IPS DF 4.7 (cell line): ENCODE data around the gene EP300.
"Not testable (repeated sequence)": the region's sequence is repeated elsewhere in the genome, so short reads cannot be mapped to it uniquely, and the experiment has no call there.

Experiments
- DNase-seq: peaks from one replicate; pipeline ENCODE4 v3.0.0-alpha.2; 2013; ENCODE audit warnings: low spot score; ENCODE audit errors: extremely low read depth

The EP300 gene

DNA sequence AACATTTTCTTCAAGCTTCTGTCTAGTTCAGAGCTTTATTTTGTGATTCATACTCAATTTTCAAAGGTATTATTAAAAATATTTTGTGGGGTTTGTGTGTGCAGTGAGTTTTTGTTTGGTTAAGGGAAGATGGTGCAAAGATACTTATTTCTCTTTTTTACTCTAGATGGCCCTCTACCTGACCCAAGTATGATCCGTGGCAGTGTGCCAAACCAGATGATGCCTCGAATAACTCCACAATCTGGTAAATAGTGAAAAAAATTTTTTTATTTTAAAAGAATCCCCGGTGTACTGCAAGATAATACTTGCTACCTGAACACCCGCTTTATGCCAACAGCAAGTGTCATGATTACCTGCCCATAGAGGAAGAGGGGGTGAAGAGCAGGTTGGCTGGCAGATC is 54.2 kb downstream of the EP300 start:
- no peak for DNase-seq

- DNase-seq, result no peak
These were observed 55.3 kb downstream of the EP300 start for GRCh38 chr22:41147722-41148121.

GRCh38 chr22:41152902-41153301 is 60.5 kb downstream of the EP300 start:
- no peak for DNase-seq

DNA sequence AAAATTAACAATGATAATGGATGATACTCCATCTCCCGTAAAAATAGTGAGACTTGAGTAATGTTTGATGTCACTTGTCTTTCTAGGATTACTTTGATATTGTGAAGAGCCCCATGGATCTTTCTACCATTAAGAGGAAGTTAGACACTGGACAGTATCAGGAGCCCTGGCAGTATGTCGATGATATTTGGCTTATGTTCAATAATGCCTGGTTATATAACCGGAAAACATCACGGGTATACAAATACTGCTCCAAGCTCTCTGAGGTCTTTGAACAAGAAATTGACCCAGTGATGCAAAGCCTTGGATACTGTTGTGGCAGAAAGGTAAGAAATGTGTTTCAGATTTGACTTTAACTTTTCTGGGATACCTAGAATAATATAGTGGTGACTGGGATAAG is 64.7 kb downstream of the EP300 start:
- DNase-seq, result no peak

DNA sequence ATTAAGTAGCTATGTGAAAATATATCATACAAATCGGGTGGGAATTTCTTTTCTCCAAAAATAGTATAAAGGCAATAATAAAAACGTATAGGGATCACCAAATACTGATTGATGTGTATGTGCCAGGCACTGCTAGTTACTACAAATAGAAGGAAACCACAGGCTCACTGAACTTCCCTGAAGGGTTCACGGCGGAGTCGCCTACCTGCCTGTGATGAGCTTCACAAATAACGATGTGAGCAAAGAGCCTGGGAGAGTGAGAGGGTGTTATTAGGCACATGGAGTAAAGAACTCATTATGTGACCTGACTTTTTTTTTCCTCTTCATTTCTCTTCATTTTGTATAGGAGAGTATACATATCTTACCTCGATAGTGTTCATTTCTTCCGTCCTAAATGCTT is 76.8 kb downstream of the EP300 start:
- DNase-seq, result no peak

GRCh38 chr22:41171996-41172395 is 79.6 kb downstream of the EP300 start:
- DNase-seq, result no peak

GRCh38 chr22:41175546-41175945 is 83.2 kb downstream of the EP300 start:
- DNase-seq, result no peak

GRCh38 chr22:41177040-41177621 is 84.7 kb downstream of the EP300 start:
- no peak for DNase-seq

GRCh38 chr22:41177622-41178424 is 85.4 kb downstream of the EP300 start:
- DNase-seq, result no peak

DNA sequence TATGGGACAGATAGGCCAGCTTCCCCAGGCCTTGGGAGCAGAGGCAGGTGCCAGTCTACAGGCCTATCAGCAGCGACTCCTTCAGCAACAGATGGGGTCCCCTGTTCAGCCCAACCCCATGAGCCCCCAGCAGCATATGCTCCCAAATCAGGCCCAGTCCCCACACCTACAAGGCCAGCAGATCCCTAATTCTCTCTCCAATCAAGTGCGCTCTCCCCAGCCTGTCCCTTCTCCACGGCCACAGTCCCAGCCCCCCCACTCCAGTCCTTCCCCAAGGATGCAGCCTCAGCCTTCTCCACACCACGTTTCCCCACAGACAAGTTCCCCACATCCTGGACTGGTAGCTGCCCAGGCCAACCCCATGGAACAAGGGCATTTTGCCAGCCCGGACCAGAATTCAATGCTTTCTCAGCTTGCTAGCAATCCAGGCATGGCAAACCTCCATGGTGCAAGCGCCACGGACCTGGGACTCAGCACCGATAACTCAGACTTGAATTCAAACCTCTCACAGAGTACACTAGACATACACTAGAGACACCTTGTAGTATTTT is 86.1 kb downstream of the EP300 start:
- no peak for DNase-seq

DNA sequence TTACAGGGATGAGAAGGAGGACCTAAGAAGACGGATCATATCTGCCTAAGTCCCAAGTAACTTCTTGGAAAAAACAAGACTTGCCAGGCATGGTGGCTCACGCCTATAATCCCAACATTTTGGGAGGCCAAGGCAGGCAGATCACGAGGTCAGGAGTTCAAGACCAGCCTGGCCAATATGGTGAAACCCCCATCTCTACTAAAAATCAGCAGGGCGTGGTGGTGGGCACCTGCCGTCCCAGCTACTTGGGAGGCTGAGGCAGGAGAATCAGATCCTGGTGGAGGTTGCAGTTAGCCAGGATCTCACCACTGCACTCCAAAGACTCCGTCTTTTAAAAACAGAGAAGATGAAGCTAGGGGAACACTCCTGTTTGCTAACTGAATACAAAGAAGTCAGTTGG is 88.0 kb downstream of the EP300 start:
- DNase-seq, result not testable (repeated sequence)

DNA sequence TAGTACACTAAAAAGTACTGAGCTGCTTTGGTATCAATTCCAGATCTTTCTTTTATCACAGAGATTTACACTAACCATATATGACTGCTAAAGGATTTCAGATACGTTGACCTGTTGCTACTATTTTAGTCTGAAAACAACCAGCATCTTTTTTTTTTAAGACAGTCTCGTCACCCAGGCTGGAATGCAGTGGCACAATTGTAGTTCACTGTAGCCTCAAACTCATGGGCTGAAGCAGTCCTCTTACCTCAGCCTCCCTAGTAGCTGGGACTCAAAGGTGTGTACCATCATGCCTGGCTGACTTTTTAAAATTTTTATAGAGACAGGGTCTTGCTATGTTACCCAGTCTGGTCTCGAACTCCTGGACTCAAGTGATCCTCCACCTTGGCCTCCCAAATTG is 88.5 kb downstream of the EP300 start:
- no peak for DNase-seq

DNA sequence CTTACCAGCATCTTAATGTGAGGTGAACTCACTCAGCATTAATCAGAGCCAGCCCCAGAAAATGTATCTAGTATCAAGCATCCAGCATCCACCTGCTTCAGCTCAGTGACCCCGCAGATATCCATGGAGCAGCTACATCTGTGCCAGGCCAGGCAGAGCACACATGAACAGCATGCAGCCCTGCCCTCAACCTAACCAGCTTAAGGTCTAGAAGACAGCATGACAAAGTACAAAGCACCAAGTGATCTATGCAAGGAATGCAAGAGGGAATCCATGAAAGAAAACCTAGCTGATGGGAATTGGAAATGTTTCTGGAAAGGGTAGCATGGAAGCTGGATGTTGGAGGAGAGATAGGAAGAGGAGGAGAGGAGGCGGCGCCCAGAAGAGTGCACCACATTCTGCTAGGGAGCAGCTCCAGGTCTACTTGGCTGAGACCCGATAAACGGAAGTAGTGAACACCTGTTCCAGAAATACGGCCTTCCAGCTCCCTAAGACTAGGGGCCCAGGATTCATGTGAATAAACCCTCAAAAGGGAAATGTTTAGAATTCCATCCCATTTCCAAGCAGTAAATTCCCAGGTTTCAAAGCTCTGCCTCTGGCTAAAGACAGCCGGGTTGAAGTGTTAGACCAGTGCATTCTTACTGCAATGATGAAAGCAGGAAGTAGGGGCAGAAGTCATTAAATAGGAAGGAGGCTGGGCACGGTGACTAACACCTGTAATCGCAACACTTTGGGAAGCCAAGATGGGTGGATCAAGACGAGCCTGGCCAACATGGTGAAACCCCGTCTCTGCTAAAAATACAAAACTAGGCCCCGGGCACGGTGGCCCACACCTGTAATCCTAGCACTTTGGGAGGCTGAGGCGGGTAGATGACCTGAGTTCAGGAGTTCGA is 89.2 kb downstream of the EP300 start:
- no peak for DNase-seq

- DNase-seq, result peak; percentile 78
These were observed 92.3 kb downstream of the EP300 start for GRCh38 chr22:41184679-41185078.

DNA sequence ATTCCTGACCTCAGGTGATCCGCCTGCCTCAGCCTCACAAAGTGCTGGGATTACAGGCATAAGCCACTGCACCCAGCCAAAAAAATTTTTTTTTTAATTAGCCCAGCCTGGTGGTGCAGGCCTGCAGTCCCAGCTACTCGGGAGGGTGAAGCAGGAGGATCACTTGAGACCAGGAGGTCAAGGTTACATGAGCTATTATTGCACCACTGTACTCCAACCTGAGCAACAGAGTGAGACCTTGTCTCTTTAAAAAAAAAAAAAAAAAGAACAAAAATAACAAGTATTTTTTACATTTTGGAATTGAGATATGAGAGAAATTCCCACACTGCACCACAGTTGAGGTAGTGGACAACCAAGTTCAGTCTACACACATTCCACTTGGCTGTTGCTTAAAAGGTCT is 99.1 kb downstream of the EP300 start:
- no peak for DNase-seq

GRCh38 chr22:41193829-41194228 is 101.4 kb downstream of the EP300 start:
- no peak for DNase-seq

- DNase-seq, result no peak
These were observed 104.9 kb downstream of the EP300 start for GRCh38 chr22:41197038-41197972.

- no peak for DNase-seq
These were observed 105.7 kb downstream of the EP300 start for GRCh38 chr22:41198027-41198580.

DNA sequence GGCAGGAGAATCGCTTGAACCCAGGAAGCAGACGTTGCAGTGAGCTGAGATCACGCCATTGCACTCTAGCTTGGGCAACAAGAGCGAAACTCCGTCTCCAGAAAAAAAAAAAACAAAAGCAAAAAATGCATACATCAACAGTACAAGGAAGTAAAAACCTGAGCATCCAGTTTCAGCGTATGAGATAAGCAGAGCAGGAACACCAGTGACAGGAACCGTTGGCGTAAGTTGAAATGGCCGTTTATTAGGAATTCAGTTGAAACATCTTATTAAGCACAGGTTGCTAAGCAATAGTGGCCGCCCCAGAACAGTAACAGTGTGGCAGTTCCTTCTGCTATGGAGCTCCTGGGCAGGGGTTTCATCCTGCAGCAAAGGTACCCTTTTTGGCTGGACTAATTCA is 108.7 kb downstream of the EP300 start:
- no peak for DNase-seq

DNA sequence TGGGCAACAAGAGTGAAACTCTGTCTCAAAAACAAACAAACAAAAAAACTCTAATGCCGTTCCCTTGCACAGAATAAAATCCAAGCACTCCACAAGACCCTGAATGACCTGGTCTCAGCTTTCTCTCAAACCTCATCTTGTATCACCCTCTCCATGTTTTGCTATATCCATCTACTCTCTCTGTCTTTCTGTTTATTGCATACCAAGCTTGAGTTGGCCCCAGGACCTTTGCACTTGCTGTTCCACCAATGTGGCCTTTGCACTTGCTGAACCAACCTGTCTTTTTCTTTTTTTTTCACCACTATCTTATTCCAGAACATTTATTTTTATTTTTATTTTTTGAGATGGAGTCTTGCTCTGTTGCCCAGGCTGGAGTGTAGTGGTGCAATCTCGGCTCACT is 110.7 kb downstream of the EP300 start:
- DNase-seq, result no peak
